ENCODE measurements around the gene GAREM1. TPM values are rescaled to one million over a fixed set of nuclear protein-coding genes. Genes with fewer than 3 reads are reported as not detected.

GAREM1 gene
- total and polyA plus RNA-seq, 2 donors (not counting 3 experiments of a cell fraction or from before 2014, with no cell fraction given), result 0.69 to 1.0 TPM

DNA sequence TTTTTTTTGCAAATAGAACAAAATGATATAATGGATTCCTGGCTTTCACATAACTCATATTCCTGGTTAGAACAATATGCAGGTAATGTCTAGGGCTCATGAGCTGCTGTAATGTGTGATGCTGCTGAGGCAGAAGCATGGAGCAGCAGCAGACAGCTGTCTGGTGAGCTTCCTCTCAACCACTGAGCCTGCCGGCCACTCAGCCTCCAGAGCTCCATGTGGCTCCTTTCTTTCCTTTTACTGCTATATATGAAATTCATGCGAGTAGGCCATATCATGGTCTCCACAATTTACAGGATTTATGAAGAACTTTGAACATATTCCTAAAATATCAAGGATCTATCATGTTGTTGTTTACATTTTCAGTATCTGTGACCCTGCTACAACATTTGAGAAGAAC is 159.9 kb downstream of the GAREM1 start:
- H3K4me1 ChIP-seq (ENCODE audit: control insufficient read depth, extremely low read depth, insufficient read depth, low read length), result peaks cover 7% of the 10 kb centered on the region
- no peak overlapping the region for H3K27ac ChIP-seq (ENCODE audit: insufficient read depth, low read depth, low read length)
- peaks cover 0 to 2% of the 10 kb centered on the region in 2 experiments for H3K27me3 ChIP-seq (ENCODE audit: control insufficient read depth in 2 of 2, insufficient read depth in 2 of 2, low read length in 2 of 2)
- no peaks in the 10 kb centered on the region for H3K9me1 ChIP-seq (replicated peaks; ENCODE audit: control insufficient read depth, extremely low read depth, insufficient read depth, low read length)
- no peak overlapping the region for H2AFZ ChIP-seq (ENCODE audit: low read depth, low read length)
- FAIRE-seq, result no peak
- H4K20me1 ChIP-seq (replicated peaks; ENCODE audit: control insufficient read depth, extremely low read depth, insufficient read depth, low read length), result no peaks in the 10 kb centered on the region
- no peaks in the 10 kb centered on the region for H3K9me3 ChIP-seq (replicated peaks; ENCODE audit: control insufficient read depth, insufficient read depth, low read length)
- BruUV-seq (replicated peaks), result no TSS peak
- no peak overlapping the region for H3K4me2 ChIP-seq (ENCODE audit: insufficient read depth, low read length)
- no peaks in the 10 kb centered on the region for H3K36me3 ChIP-seq (ENCODE audit: control insufficient read depth in 2 of 2, extremely low read depth in 1 of 2, insufficient read depth in 2 of 2, low read length in 2 of 2)
- POLR2A ChIA-PET, result no interaction called here
- H3K4me3 ChIP-seq (replicated peaks in 1 of 3; ENCODE audit: insufficient read depth in 1 of 3, low read depth in 1 of 3, low read length in 3 of 3), result no peak overlapping the region
- CTCF ChIA-PET, result interaction anchor here (0.6 to 4.4 kb wide), 4 partner anchors 15 to 160 kb away, joined by 3 to 20 read pairs (median 10); partner anchors contain the start of gene GAREM1
- DNase-seq (ENCODE audit: low read depth, low spot score), result no peak
- no peak overlapping the region for H3K9ac ChIP-seq (replicated peaks; ENCODE audit: extremely low read depth, insufficient read depth, low read length)
- TF ChIP-seq POLR2A (IDR thresholded peaks at IDR 0.05; ENCODE audit: low read depth, low read length) (no peak), FOS (IDR thresholded peaks at IDR 0.05; ENCODE audit: borderline replicate concordance, insufficient read depth, low read length) (no peak), EZH2 (IDR thresholded peaks at IDR 0.05; ENCODE audit: borderline replicate concordance, low read depth, low read length, severe bottlenecking) (no peak), POLR2AphosphoS5 (IDR thresholded peaks at IDR 0.05; ENCODE audit: insufficient read depth, low read depth, low read length) (no peak), MYC (IDR thresholded peaks at IDR 0.05; ENCODE audit: low read depth, low read length) (no peak), GATA2 (IDR thresholded peaks at IDR 0.05; ENCODE audit: insufficient read depth, insufficient read length, low read depth, low read length) (no peak), JUN (IDR thresholded peaks at IDR 0.05; ENCODE audit: borderline replicate concordance, insufficient read depth, insufficient read length, low read depth) (no peak)
- TF ChIP-seq, protein P1, sequence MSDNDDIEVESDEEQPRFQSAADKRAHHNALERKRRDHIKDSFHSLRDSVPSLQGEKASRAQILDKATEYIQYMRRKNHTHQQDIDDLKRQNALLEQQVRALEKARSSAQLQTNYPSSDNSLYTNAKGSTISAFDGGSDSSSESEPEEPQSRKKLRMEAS (IDR thresholded peaks at IDR 0.05; ENCODE audit: insufficient read depth, insufficient read length), result no peak
- TF ChIP-seq, protein P2, sequence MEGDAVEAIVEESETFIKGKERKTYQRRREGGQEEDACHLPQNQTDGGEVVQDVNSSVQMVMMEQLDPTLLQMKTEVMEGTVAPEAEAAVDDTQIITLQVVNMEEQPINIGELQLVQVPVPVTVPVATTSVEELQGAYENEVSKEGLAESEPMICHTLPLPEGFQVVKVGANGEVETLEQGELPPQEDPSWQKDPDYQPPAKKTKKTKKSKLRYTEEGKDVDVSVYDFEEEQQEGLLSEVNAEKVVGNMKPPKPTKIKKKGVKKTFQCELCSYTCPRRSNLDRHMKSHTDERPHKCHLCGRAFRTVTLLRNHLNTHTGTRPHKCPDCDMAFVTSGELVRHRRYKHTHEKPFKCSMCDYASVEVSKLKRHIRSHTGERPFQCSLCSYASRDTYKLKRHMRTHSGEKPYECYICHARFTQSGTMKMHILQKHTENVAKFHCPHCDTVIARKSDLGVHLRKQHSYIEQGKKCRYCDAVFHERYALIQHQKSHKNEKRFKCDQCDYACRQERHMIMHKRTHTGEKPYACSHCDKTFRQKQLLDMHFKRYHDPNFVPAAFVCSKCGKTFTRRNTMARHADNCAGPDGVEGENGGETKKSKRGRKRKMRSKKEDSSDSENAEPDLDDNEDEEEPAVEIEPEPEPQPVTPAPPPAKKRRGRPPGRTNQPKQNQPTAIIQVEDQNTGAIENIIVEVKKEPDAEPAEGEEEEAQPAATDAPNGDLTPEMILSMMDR (IDR thresholded peaks at IDR 0.05; ENCODE audit: extremely low read depth in 1 of 2, insufficient read depth in 1 of 2, low read depth in 1 of 2, low read length in 2 of 2), result no peak
- dilution Hi-C loops (cut with MboI; ENCODE audit: extremely low pct_ligation_motif_present, low sequenced_read_pairs), result no loop called here
- H3K79me2 ChIP-seq (ENCODE audit: control insufficient read depth, insufficient read depth, low read length), result no peaks in the 10 kb centered on the region
- intact Hi-C loops (cut with micrococcal nuclease), result no loop called here

Measured in endothelial cell of umbilical vein (primary cell).